ENCODE data around the gene RETN.
A peak's percentile ranks its signal among the peaks of the same experiment; 100 is the strongest.
"Not testable (repeated sequence)": the region's sequence is repeated elsewhere in the genome, so short reads cannot be mapped to it uniquely, and the experiment has no call there.

Gene RETN

GRCh38 chr19:7638802-7639465, 29.9 kb upstream of the RETN start:
- DNase-seq = no peak

GRCh38 chr19:7639863-7640348, 28.9 kb upstream of the RETN start:
- no peak for DNase-seq

GRCh38 chr19:7640803-7641202, 28.0 kb upstream of the RETN start:
- no peak for DNase-seq

- no peak for DNase-seq
These were observed 27.3 kb upstream of the RETN start for GRCh38 chr19:7641290-7642276.

DNA sequence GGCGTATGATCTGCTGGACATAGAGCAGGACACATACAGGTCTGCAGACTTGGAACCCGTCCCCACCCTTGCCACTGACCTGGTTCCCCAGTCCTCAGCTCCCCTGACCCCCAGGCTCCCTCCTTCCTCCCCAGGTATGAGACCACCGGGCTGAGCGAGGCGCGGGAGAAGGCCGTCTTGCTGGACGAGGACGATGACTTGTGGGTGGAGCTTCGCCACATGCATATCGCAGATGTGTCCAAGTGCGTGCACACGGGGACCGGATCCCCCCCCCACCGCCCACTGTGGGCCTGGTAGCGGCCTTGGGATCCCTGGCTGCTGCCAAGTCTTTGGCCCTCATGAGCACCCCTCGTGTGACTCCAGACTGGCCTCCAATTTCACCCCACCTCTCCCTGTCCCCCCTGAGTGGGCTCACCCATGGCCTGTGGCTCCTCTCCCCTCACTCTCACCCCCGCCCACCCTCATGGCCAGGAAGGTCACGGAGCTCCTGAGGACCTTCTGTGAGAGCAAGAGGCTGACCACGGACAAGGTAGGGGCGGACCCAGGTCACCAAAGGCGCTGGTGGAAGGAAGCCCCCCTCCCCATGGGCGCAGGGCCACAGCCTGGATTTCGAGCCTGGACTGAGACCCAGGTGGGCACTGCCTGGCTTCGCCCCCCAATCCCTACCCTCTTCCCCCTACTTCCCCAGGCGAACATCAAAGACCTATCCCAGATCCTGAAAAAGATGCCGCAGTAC, 26.4 kb upstream of the RETN start:
- no peak for DNase-seq

DNA sequence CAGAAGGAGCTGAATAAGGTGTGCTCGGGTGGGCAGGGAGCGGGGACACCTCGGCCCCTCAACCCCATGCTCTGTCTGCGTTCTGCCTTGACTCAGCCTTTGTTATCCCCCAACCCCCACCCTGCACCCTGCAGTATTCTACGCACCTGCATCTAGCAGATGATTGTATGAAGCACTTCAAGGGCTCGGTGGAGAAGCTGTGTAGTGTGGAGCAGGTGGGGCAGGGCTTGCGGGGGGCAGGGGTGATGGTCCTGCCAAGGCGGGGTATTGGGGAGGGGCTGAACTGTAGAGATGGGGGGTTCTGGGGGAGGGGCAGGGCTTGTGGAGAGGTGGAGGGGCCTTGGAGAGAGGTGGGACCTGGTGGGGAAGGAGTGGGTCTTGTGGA, 25.8 kb upstream of the RETN start:
- DNase-seq = no peak

DNA sequence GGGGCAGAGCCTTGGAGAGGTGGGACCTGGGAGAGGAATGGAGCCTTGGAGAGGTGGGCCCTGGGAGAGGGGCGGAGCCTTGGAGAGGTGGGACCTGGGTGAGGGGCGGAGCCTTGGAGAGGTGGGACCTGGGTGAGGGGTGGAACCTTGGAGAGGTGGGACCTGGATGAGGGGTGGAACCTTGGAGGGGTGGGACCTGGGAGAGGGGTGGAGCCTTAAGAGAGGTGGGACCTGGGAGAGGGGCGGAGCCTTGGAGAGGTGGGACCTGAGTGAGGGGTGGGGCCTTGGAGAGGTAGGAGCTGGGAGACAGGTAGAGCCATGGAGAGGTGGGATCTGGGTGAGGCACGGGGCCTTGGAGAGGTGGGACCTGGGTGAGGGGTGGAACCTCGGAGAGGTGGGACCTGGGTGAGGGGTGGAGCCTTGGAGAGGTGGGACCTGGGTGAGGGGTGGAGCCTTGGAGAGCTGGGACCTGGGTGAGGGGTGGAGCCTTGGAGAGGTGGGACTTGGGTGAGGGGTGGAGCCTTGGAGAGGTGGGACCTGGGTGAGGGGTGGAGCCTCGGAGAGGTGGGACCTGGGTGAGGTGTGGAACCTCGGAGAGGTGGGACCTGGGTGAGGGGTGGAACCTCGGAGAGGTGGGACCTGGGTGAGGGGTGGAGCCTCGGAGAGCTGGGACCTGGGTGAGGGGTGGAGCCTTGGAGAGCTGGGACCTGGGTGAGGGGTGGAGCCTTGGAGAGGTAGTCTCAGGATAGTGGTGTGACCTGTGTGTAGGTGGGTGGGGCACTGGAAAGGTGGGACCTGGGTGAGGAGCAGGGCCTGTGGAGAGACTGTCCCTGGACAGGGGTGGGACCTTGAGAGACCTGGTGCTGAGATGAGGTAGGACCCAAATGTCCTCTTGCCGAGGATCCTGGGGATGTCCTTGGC, 25.0 kb upstream of the RETN start:
- DNase-seq = not testable (repeated sequence)

GRCh38 chr19:7644550-7644877, 24.3 kb upstream of the RETN start:
- DNase-seq = no peak

- DNase-seq = peak; percentile 57
These were observed 23.7 kb upstream of the RETN start for GRCh38 chr19:7645163-7645562.

DNA sequence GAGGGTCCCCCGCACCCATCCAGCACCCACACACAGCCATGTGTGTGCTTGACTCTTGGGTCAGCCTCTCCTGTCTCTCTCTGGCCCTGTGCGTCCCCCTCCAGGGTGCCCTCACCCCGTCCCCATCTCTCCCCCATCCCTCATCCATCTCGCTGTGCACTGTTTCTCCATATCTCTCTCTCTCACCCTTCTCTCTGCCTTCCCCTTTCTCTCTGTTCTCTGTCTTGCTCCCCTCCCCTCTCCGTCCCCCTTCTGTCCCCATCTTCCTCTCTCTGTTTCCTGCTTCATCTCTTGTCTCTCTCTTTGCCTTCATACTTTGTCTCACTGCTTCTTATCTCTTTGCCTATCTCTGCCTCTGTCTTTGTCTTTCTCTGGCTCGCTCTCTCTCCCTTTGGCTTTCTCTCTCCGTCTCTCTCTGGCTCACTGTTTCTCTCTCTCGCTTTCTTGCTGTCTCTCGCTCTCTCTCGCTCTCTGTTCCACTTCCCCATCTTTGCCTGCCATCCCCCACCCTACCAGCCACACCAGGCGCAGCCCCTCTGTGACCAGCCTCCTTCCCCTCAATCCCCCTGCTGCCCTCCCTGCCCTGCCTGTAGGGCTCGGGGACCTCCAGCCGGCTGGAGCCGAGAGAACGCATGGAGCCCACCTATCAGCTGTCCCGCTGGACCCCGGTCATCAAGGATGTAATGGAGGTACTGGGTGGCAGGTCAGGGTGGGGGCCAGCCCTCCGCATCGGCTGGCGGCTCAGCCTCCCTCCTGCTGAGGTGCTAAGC, 23.0 kb upstream of the RETN start:
- DNase-seq = no peak

DNA sequence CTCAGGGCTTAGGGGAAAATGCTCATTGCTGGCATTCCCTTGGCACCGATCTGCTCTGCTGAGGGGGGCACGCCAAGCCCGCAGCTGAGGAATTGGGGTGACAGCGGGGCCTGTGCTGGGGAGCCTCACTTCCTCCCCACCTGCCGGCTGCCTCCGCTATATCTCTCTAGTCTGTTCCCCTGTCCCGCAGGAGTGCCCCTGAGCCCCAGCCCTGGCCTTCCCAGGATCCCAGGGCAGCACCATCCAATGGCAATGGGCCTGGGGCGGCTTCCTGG, 22.5 kb upstream of the RETN start:
- DNase-seq = no peak

DNA sequence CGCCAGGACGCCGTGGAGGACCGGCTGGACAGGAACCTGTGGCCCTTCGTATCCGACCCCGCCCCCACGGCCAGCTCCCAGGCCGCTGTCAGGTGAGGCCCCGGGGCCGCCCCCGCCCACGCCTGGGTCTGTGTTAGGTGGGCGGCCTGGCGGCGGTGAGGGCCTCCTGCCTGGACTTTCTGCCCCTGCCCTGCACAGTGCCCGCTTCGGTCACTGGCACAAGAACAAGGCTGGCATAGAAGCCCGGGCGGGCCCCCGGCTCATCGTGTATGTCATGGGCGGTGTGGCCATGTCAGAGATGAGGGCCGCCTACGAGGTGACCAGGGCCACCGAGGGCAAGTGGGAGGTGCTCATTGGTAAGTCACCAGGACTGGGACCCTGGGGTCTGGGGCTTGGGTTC, 21.7 kb upstream of the RETN start:
- no peak for DNase-seq

DNA sequence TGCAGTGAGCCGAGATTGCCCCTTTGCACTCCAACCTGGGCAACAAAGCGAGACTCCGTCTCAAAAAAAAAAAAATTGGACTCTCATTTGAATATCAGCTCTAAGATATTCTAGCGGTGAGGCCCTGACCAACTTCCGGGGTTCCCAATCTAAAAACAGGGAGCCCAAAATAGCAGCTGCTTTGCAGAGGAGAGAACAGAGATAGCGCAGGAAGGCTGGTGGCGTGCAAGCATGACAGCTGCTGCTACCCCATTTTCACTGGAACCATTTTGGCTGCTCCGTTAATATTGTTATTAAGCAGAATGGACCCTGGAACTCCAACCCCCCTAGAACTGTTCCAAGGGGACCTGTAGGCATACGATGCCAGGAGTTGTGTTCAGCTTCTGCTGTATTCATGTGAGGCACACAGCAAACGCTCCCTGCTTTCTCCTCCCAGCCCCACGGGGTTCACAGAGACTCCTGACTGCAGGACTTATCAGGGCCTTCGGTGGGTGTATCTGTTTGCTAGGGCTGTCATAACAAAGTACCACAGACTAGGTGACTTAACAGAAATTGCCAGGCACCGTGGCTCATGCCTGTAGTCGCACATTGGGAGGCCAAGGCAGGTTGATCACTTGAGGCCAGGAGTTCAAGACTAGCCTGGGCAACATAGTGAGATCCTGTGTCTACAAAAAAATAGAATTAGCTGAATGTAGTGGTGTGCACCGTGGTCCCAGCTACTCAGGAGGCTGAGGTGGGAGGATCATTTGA, 20.4 kb upstream of the RETN start:
- no peak for DNase-seq

DNA sequence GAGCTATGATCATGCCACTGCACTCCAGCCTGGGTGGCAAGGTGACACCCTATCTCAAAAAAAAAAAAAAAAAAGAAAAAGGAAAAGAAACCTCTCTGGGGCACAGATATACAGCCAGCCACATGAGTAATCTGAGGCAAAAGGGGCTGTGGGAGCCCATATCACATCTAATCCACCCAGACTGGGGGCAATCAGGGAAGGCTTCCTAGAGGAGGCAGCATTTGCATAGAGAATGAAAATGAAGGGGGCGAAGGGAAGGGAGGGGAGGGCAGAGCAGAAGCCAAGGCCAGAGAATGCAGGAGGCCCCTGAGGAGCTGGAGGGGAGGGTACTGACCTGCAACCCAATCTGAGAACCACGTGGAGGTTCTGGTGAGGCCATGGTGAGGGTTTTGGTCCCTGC, 18.7 kb upstream of the RETN start:
- DNase-seq = no peak

- DNase-seq = peak; percentile 97
These were observed 16.7 kb upstream of the RETN start for GRCh38 chr19:7652061-7652641.

- DNase-seq = no peak
These were observed 14.4 kb upstream of the RETN start for GRCh38 chr19:7654401-7654800.

- DNase-seq = peak; percentile 90
These were observed 13.3 kb upstream of the RETN start for GRCh38 chr19:7655581-7655980.

DNA sequence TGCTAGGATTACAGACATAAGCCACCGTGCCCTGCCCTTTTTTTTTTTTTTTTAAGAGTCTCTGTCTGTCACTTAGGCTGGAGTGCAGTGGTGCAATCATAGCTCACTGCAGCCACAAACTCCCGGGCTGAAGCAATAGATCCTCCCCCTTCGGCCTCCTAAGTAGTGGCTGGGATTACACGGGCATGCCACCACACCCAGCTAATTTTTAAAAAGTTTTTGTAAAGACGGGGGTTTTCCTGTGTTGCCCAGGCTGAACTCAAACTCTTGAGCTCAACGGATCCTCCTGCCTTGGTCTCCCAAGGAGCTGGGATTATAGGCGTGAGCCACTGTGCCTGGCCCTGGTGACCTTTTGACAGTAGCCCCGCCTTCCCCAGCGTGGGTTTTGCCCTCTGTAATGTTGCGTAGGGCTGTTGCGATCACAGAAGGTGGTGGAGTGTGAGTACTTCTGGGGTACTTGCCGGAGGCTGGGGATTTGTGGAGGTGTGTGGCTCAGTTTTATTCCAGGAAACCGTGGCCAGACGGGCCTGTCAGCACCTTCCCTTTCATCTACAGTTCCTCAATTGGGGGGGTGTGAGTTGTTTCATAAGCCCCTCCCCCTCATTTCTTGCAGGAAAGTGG, 11.6 kb upstream of the RETN start:
- DNase-seq = peak; percentile 94

- peak; percentile 88 for DNase-seq
These were observed 10.6 kb upstream of the RETN start for GRCh38 chr19:7658219-7658686.
